Measurements from ENCODE around the gene LPCAT4. TPM values are rescaled to one million over a fixed set of nuclear protein-coding genes. Genes with fewer than 3 reads are reported as not detected.
A peak's percentile ranks its signal among the peaks of the same experiment; 100 is the strongest.
"Not testable (repeated sequence)": the region's sequence is repeated elsewhere in the genome, so short reads cannot be mapped to it uniquely, and the experiment has no call there.

The LPCAT4 gene, protein sequence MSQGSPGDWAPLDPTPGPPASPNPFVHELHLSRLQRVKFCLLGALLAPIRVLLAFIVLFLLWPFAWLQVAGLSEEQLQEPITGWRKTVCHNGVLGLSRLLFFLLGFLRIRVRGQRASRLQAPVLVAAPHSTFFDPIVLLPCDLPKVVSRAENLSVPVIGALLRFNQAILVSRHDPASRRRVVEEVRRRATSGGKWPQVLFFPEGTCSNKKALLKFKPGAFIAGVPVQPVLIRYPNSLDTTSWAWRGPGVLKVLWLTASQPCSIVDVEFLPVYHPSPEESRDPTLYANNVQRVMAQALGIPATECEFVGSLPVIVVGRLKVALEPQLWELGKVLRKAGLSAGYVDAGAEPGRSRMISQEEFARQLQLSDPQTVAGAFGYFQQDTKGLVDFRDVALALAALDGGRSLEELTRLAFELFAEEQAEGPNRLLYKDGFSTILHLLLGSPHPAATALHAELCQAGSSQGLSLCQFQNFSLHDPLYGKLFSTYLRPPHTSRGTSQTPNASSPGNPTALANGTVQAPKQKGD
- 47.4 TPM for total RNA-seq

DNA sequence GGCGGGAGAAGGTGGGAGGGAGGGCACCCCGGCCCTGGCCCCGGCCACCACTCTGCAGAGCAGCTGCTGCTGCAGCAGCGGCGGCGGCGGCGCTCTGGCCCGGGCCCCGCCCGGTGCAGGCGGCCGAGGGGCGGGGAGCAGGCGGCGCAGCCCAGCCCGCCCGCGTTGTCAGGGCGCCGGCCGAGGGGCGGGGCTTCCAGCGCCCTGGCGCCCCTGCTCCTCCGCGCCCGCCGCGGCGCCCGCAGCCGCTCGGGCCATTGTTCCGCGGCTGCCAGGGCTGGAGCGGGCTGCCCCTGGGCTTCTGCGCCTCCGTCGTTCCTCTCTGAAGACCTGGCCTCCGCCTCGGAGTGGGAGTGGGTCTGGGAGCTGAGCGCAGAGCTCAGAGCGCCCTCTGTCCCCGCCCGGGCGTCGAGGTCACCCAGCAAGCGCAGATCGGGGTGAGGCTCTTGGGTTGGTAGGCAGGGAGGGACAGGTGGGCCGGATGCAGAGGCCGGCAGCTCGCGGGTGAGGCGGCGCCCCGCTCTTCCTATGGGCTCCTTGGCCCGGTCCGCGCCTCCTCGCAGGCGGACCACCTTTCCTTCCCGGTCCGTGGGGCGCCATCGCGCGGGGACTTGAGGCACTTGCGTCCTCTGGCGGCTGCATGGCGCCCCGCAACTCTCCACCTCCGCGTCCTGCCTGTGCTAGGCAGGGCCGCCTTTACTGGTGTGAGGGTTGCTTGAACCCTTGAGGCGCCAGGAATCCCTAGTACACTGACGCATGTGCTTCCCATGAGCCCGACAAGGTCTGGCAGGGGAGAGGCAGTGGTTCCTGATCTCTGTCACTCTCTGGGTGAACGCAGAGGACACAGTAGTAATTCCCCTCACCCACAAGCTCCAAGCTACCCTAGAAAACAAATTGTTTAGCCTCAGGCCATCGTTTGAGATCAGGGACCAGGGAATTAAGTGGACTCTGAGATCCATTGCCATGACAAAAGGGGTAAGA lies at the start of gene LPCAT4:
TSS of gene LPCAT4 (minus strand) at position 96 of the 981 bp plus-strand sequence. CDS start 96 bp downstream, outside the sequence.
- TF ChIP-seq POLR2AphosphoS5 (IDR thresholded peaks at IDR 0.05; ENCODE audit: insufficient read depth in 1 of 2, low read depth in 1 of 2) (peak; percentile 27 to 84), POLR2A (IDR thresholded peaks at IDR 0.05) (peak in 1 of 2 donors; percentile 6)
- TF ChIP-seq, protein P1, sequence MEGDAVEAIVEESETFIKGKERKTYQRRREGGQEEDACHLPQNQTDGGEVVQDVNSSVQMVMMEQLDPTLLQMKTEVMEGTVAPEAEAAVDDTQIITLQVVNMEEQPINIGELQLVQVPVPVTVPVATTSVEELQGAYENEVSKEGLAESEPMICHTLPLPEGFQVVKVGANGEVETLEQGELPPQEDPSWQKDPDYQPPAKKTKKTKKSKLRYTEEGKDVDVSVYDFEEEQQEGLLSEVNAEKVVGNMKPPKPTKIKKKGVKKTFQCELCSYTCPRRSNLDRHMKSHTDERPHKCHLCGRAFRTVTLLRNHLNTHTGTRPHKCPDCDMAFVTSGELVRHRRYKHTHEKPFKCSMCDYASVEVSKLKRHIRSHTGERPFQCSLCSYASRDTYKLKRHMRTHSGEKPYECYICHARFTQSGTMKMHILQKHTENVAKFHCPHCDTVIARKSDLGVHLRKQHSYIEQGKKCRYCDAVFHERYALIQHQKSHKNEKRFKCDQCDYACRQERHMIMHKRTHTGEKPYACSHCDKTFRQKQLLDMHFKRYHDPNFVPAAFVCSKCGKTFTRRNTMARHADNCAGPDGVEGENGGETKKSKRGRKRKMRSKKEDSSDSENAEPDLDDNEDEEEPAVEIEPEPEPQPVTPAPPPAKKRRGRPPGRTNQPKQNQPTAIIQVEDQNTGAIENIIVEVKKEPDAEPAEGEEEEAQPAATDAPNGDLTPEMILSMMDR (IDR thresholded peaks at IDR 0.05), result peak; percentile 65 to 97 (median 93)
- H3K27me3 ChIP-seq, result no peaks in the 10 kb centered on the region

DNA sequence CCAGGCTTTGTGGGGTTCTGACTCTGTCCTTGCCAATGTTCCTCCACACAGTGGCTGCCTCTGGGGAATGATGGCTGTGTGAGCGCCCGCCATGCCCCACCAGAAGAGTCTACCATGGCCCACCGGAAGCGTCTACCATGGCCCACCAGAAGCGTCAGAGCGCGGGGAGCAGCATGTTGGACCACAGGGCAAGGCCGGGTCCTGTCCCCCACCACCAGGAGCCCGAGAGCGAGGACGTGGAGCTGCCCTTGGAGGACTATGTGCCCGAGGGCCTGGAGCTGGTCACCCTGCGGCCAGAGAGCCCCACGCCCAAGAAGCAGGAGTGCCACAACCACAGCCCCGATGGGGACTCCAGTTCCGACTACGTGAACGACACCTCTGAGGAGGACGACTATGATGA lies 42.5 kb upstream of the LPCAT4 start:
- H3K4me1 ChIP-seq; H3K27me3 ChIP-seq; DNase-seq (ENCODE audit: extremely low spot score in 2 of 2); intact Hi-C loops (cut with DNase I); H3K36me3 ChIP-seq; H3K4me3 ChIP-seq; H3K27ac ChIP-seq; H3K9me3 ChIP-seq: not testable (repeated sequence)

More for the DNA sequence above, at the start of gene LPCAT4:
- Histone ChIP-seq H3K4me1 (peaks cover 28% of the 10 kb centered on the region), H3K9me3 (no peaks in the 10 kb centered on the region), H3K36me3 (peaks cover 0 to 6% of the 10 kb centered on the region in 2 donors), H3K27ac (peak within 1 kb of the TSS; percentile 99), H3K4me3 (peak within 1 kb of the TSS; percentile 76 to 91)
- intact Hi-C loops (cut with DNase I), result loop anchor here (2.0 to 10.0 kb wide), 2 partner anchors 25 to 123 kb away; partner anchors contain the start of genes NOP10 and NUTM1
- no peak for DNase-seq (ENCODE audit: extremely low spot score in 2 of 2)

DNA sequence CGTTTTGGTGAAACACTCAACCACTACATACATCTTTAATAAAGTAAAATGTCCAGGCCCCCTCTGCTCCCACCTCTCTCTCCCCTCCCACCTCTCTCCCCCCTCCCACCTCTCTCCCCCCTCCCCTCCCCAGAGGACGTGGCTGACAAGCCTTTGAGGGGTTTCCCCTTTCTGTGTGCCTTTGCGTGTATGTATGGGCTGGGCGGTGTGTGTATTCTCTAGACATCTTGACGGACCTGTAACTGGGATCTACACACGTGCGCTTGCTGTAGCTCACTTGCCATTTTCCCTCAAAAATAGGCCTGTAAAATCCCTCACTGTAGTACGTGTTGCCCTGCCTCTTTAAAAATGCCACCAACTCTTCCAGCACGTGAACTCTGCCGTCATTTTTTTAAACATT lies 42.0 kb upstream of the LPCAT4 start:
- H3K27me3 ChIP-seq; H3K27ac ChIP-seq; H3K4me1 ChIP-seq; H3K4me3 ChIP-seq; H3K36me3 ChIP-seq; H3K9me3 ChIP-seq; DNase-seq (ENCODE audit: extremely low spot score in 2 of 2); intact Hi-C loops (cut with DNase I): not testable (repeated sequence)

DNA sequence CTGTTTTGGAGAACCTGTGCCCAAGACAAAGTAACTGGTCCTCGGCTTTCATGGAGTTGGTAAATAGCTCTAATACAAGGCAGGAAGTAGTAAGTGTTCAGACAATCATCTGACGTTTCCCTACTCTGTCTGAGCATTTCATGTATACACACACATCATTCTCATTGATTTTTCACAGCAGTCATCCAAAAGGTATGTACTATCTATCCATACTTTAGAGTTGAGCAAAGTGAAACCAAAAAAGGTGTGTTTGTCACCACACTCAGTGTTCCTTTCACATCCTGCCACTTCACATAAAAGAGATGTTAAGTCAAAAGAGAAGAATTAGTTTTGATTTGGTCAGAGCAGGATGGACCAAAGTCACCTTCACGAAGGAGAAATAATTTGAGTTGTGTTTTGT lies 36.9 kb upstream of the LPCAT4 start:
- DNase-seq (ENCODE audit: extremely low spot score in 2 of 2), result not testable (repeated sequence)

DNA sequence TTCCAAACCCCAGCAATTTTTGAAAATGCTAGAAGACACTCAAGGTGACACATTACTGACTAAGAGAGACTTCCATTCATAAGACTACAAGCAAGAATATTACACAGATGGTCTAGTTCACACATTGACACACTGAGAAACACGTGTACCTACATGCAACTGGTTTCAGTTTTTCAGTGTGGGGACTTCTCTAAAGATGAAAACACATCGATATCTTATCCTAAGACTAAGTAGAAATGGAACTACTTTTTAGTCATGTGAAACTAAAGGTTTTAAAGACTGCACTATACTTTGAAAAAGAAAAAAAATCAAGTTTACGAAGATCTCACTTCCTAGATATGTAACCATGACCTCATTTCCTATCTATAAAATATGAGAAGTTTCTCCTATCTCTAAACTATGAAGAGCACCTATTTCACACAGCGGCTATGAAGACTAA lies 36.2 kb upstream of the LPCAT4 start:
- H3K27me3 ChIP-seq; H3K27ac ChIP-seq; intact Hi-C loops (cut with DNase I); H3K36me3 ChIP-seq; DNase-seq (ENCODE audit: extremely low spot score in 2 of 2); H3K4me3 ChIP-seq; H3K4me1 ChIP-seq; H3K9me3 ChIP-seq: not testable (repeated sequence)

More for the DNA sequence above, 36.9 kb upstream of the LPCAT4 start:
- H3K4me3 ChIP-seq; intact Hi-C loops (cut with DNase I); H3K27me3 ChIP-seq; H3K9me3 ChIP-seq; H3K36me3 ChIP-seq; H3K4me1 ChIP-seq; H3K27ac ChIP-seq: not testable (repeated sequence)

DNA sequence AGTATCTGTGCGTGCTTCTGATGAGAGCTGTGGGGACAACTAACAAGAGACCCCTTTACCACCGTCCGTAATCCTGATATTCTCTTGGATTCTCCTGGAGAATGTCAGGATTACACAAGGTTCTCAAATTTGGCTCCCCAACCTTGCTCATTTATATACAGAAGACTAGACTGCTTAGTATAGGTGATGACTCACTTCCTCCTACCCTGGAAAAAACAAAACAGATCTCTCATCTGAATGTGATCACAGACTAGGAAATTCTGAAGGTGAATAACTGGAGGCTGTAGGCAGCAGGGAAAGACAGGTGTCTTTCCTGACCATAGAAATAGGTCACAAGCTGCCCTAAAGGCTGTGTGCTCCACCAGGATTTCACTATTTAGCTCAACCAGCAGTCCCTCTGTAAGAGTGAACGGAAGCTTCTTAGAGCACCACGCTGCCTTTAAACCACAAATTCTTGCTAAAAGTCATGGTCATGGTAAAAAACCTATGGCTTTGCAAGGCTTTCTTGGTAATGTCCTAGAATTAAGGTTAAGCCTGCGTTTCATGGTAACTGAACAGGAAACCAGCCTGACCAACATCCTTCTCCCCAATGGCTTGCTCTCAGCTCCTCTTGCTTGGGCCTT lies 30.8 kb upstream of the LPCAT4 start:
- H3K4me3 ChIP-seq; H3K4me1 ChIP-seq; DNase-seq (ENCODE audit: extremely low spot score in 2 of 2); H3K9me3 ChIP-seq; intact Hi-C loops (cut with DNase I); H3K27ac ChIP-seq; H3K27me3 ChIP-seq; H3K36me3 ChIP-seq: not testable (repeated sequence)

DNA sequence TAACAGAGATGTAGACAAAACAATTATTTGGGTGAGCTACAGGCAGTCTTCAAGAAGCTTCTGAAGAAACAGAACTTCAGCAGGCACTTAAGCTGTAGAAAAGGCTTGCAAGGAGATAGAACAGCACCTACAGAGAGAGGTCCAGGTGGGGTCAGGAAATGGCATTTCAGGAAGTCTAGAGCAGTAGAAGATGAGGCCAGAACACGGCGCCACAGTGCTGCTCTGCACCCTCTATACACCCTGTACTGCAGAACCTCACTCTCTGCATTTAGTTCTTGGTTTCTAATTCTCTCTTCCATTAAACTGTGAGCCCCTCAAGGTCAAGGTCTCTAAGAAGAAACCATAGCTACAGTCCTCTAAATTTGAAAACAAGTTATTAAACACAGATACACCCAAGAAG lies 26.0 kb upstream of the LPCAT4 start:
- H3K27me3 ChIP-seq; DNase-seq (ENCODE audit: extremely low spot score in 2 of 2); intact Hi-C loops (cut with DNase I); H3K4me3 ChIP-seq; H3K4me1 ChIP-seq; H3K27ac ChIP-seq; H3K9me3 ChIP-seq; H3K36me3 ChIP-seq: not testable (repeated sequence)

DNA sequence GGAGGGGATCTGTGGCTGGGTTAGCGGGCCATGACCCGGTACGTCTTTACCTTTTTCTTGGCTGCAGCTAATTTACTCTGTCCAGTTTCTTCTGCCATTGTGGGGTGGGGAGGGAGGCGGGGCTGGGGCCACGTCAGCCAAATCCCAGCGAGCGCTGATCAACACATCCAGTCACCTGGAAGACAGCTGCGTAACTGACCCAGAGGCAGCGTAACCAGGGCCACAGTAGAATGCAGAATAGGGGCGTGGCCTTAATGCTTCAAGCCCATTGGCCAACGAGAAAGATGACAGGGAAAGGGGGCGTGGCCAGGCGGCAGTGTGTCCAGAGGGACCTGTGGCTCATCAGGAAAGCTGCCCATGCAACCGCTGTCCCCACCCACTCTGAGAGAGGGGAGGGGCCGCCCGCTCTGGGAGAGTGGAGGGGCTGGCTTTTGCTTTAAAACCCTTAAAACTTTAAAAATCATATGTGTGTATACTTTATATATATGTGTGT lies 22.6 kb upstream of the LPCAT4 start:
- H3K36me3 ChIP-seq; DNase-seq (ENCODE audit: extremely low spot score in 2 of 2): not testable (repeated sequence)

DNA sequence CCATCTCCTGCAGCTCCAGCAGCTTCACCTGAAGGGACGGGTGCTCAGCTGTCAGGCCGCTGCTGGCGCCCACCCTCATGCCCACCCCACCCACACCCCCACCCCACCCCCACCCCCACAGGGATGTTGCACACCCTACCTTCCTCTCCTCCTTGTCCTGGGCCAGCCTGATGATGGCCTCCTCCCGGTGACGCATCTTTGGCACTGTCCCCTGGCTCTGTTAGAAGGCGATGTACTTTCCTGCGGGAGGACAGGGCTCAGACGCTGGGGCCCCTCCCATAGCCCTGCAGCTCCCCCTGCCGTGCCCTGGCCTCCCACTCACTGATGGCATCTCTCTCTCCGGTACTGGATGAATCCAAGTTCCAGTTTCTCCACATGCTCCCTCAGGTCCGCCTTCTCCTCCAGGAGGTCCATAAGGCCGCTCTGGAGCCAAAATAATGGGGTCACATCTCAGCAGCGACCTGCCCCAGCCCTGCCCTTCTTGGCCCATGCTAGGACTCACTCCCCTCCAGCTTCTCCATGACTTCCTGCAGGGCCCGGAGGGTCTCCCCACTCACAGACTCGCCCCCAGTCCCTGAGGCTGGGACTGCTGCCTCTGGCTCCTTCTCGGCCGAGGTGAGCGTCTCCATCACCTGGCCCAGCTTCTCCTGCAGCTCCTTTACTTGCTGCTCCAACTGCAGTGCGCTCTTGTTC lies 15.0 kb upstream of the LPCAT4 start:
- H3K36me3 ChIP-seq; H3K4me3 ChIP-seq; H3K9me3 ChIP-seq; H3K27me3 ChIP-seq; intact Hi-C loops (cut with DNase I); H3K27ac ChIP-seq; DNase-seq (ENCODE audit: extremely low spot score in 2 of 2); H3K4me1 ChIP-seq: not testable (repeated sequence)

More for the DNA sequence above, 22.6 kb upstream of the LPCAT4 start:
- H3K27me3 ChIP-seq; H3K9me3 ChIP-seq; intact Hi-C loops (cut with DNase I); H3K27ac ChIP-seq; H3K4me1 ChIP-seq; H3K4me3 ChIP-seq: not testable (repeated sequence)

DNA sequence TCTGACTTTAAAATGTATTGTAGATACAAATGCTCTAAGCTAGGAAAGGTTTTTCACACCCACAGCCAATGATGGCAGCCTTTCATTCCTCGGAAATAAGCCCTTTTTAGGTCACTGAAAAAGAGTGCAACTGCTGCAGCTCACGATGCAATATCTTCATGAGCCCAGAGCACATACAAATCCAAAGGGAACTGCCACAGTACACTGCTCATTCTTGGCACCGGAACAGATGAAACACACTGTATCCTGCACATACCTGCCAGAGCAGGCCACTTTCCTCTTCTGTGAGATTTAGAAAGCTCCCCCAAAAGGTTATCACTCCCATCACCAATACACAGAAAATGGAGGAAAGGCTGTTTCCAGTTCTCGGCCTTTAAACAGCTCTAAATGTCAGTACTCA lies 13.5 kb upstream of the LPCAT4 start:
- H3K27ac ChIP-seq; DNase-seq (ENCODE audit: extremely low spot score in 2 of 2); H3K27me3 ChIP-seq; H3K4me3 ChIP-seq; H3K36me3 ChIP-seq; H3K9me3 ChIP-seq; H3K4me1 ChIP-seq; intact Hi-C loops (cut with DNase I): not testable (repeated sequence)

Measured in vagina (tissue), 2 donors.